SK-N-SH (cell line): ENCODE results near the gene RASA4B. TPM values are rescaled to one million over a fixed set of nuclear protein-coding genes. Genes with fewer than 3 reads are reported as not detected.

ENCODE experiments used
- CTCF ChIA-PET: fragments of 300-600, 350-600 bp; formaldehyde crosslinking; extraction: SDS; loops from one replicate; lab custom pipeline; 2021; lab: Yijun Ruan, JAX
- POLR2A ChIA-PET: fragments of 350-600 bp; sonication (Branson Sonifier 250); formaldehyde crosslinking; extraction: SDS; loops from one replicate; lab custom pipeline; 2020; ENCODE audit warnings: antibody characterized with exemption, inconsistent platforms; lab: Yijun Ruan, JAX
- DNase-seq: peaks from one replicate; pipeline ENCODE4 v3.0.0; 2012
- H2AFZ ChIP-seq: fragments of 200-600 bp; sonication (generic); 2 replicates; pipeline ENCODE4 v1.8.1; 2016; ENCODE audit warnings: antibody characterized with exemption, mild to moderate bottlenecking, low read depth
- H3F3A ChIP-seq: fragments of 200-600 bp; sonication (generic); replicated peaks from 2 replicates; pipeline ENCODE3; 2016; ENCODE audit warnings: antibody characterized with exemption, mild to moderate bottlenecking; ENCODE audit not compliant: insufficient read depth
- H3K27ac ChIP-seq, 2 experiments: fragments of 200-500 bp in 1 of 2; fragments of 200-600 bp in 1 of 2; sonication (Bioruptor generic) in 1 of 2; sonication (generic), shearing (Covaris generic) in 1 of 2; 2 replicates each; pipeline versions ENCODE4 v1.5.1 to v1.6.1; 2014 to 2016; ENCODE audit warnings: low read depth in 2 of 2, inconsistent platforms in 1 of 2, low read length in 1 of 2, mild to moderate bottlenecking in 1 of 2, mixed read lengths in 1 of 2
- H3K27me3 ChIP-seq: fragments of 200-600 bp; sonication (generic), shearing (Covaris generic); 2 replicates; pipeline ENCODE4 v1.6.1; 2016; ENCODE audit warnings: mixed run types; ENCODE audit not compliant: insufficient read depth
- H3K36me3 ChIP-seq, 2 experiments: fragments of 200-500 bp in 1 of 2; fragments of 200-600 bp in 1 of 2; sonication (Bioruptor generic) in 1 of 2; sonication (generic) in 1 of 2; replicated peaks in 1 of 2; 2 replicates each; pipeline versions ENCODE3 to v1.5.1; 2014 to 2016; ENCODE audit warnings: low read length in 1 of 2, mild to moderate bottlenecking in 1 of 2; ENCODE audit not compliant: insufficient read depth in 2 of 2, control insufficient read depth in 1 of 2
- H3K4me1 ChIP-seq, 2 experiments: fragments of 200-500 bp in 1 of 2; fragments of 200-600 bp in 1 of 2; sonication (Bioruptor generic) in 1 of 2; sonication (generic), shearing (Covaris generic) in 1 of 2; 2 replicates each; pipeline versions ENCODE4 v1.5.1 to v1.6.1; 2014 to 2016; ENCODE audit warnings: low read depth in 1 of 2, low read length in 1 of 2, mixed run types in 1 of 2; ENCODE audit not compliant: insufficient read depth in 2 of 2, control insufficient read depth in 1 of 2
- H3K4me2 ChIP-seq: fragments of 200-600 bp; sonication (generic), shearing (Covaris generic); 2 replicates; pipeline ENCODE4 v1.6.1; 2017; ENCODE audit warnings: mixed run types
- H3K4me3 ChIP-seq, 2 experiments: fragments of 200-500 bp in 1 of 2; fragments of 200-600 bp in 1 of 2; sonication (Bioruptor generic) in 1 of 2; sonication (generic), shearing (Covaris generic) in 1 of 2; 2 replicates each; pipeline versions ENCODE4 v1.5.1 to v1.8.1; 2014 to 2016; ENCODE audit warnings: low read depth in 2 of 2, inconsistent platforms in 1 of 2, low read length in 1 of 2, mild to moderate bottlenecking in 1 of 2, mixed read lengths in 1 of 2, moderate library complexity in 1 of 2
- H3K79me2 ChIP-seq: fragments of 200-600 bp; sonication (generic); 2 replicates; pipeline ENCODE4 v1.8.1; 2017; ENCODE audit warnings: mild to moderate bottlenecking; ENCODE audit not compliant: insufficient read depth
- H3K9ac ChIP-seq: fragments of 200-600 bp; sonication (generic); 2 replicates; pipeline ENCODE4 v1.6.1; 2017; ENCODE audit warnings: mixed run types
- H3K9me2 ChIP-seq: fragments of 200-600 bp; sonication (generic); 2 replicates; pipeline ENCODE4 v1.6.1; 2017; ENCODE audit warnings: mixed run types
- H3K9me3 ChIP-seq: fragments of 200-600 bp; sonication (generic); 2 replicates; pipeline ENCODE4 v1.6.1; 2017; ENCODE audit warnings: mixed run types, mild to moderate bottlenecking, moderate library complexity
- H4K20me1 ChIP-seq: fragments of 200-600 bp; sonication (generic); 2 replicates; pipeline ENCODE4 v1.6.1; 2017; ENCODE audit warnings: mild to moderate bottlenecking, mixed run types; ENCODE audit not compliant: insufficient read depth
- CHD2 ChIP-seq: fragments of 150-350 bp; IDR thresholded peaks from 2 replicates; pipeline ENCODE4 v1.6.1; 2018; ENCODE audit warnings: low read length; ENCODE audit not compliant: partially characterized antibody
- ELF1 ChIP-seq: IDR thresholded peaks from 2 replicates; pipeline ENCODE4 v1.4.0; 2012
- EP300 ChIP-seq, 2 experiments: IDR thresholded peaks; 2 replicates each; pipeline versions ENCODE4 v1.4.0 to v1.6.1; 2012; ENCODE audit warnings: borderline replicate concordance in 1 of 2, low read depth in 1 of 2, low read length in 1 of 2
- FOXM1 ChIP-seq: IDR thresholded peaks from 2 replicates; pipeline ENCODE4 v1.4.0; 2012; ENCODE audit warnings: low read depth, mild to moderate bottlenecking
- GATA2 ChIP-seq: sonication (generic); formaldehyde crosslinking; IDR thresholded peaks from 2 replicates; pipeline ENCODE4 v1.5.0; 2020; ENCODE audit warnings: mild to moderate bottlenecking, missing genetic modification reagents
- MXI1 ChIP-seq: IDR thresholded peaks from 2 replicates; pipeline ENCODE4 v1.6.1; 2012; ENCODE audit warnings: mild to moderate bottlenecking, low read depth, low read length, improper control_type of control experiment
- NFIC ChIP-seq: IDR thresholded peaks from 2 replicates; pipeline ENCODE4 v1.4.0; 2012; ENCODE audit warnings: borderline replicate concordance
- NRF1 ChIP-seq: IDR thresholded peaks from 2 replicates; pipeline ENCODE4 v1.6.1; 2012; ENCODE audit warnings: low read depth, mild to moderate bottlenecking, low read length
- PBX3 ChIP-seq: IDR thresholded peaks from 2 replicates; pipeline ENCODE4; 2012
- POLR2AphosphoS5 ChIP-seq: IDR thresholded peaks from 2 replicates; pipeline ENCODE4 v1.6.1; 2012; ENCODE audit warnings: low read depth, low read length
- RFX5 ChIP-seq: IDR thresholded peaks from 2 replicates; pipeline ENCODE4 v1.6.1; 2012; ENCODE audit warnings: mild to moderate bottlenecking, improper control_type of control experiment, low read length
- RXRA ChIP-seq: IDR thresholded peaks from 2 replicates; pipeline ENCODE4 v1.4.0; 2012; ENCODE audit warnings: low read depth, mild to moderate bottlenecking, borderline replicate concordance
- TCF12 ChIP-seq: IDR thresholded peaks from 2 replicates; pipeline ENCODE4 v1.4.0; 2012
- YY1 ChIP-seq: IDR thresholded peaks from 2 replicates; pipeline ENCODE4 v1.4.0; 2012; ENCODE audit warnings: low read depth, mild to moderate bottlenecking
- WGBS: methylation state at CpG from one replicate; pipeline ENCODE4 v1.1.6; 2017; ENCODE audit warnings: low lambda C conversion rate; 5-methylcytosine and 5-hydroxymethylcytosine counted together
- polyA plus RNA-seq, 3 experiments: library from polyadenylated mRNA; depleted of rRNA; stranded (reverse); fragments of >200 nt; gene quantifications; 2 replicates each; pipeline ENCODE4 v1.2.3, GENCODE V29; 2012
- TF ChIP-seq, protein P1 (sequence below): fragments of 150-350 bp; IDR thresholded peaks from 2 replicates; pipeline ENCODE4 v1.6.1; 2017; ENCODE audit warnings: antibody characterized with exemption, low read length, low read depth, borderline replicate concordance
- TF ChIP-seq, protein P2 (sequence below): IDR thresholded peaks from 2 replicates; pipeline ENCODE4 v1.4.0; 2012; ENCODE audit warnings: low read depth, borderline replicate concordance

RASA4B gene
- polyA plus RNA-seq, 1 of the 3 experiments (the other 2 are of a cell fraction) = 19.5 TPM

- TF ChIP-seq RXRA (no peak), TCF12 (no peak), RFX5 (no peak), ELF1 (no peak), NRF1 (no peak), NFIC (no peak), MXI1 (no peak), PBX3 (no peak), YY1 (no peak), FOXM1 (no peak)
- TF ChIP-seq, protein P1, sequence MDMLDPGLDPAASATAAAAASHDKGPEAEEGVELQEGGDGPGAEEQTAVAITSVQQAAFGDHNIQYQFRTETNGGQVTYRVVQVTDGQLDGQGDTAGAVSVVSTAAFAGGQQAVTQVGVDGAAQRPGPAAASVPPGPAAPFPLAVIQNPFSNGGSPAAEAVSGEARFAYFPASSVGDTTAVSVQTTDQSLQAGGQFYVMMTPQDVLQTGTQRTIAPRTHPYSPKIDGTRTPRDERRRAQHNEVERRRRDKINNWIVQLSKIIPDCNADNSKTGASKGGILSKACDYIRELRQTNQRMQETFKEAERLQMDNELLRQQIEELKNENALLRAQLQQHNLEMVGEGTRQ = no peak
- TF ChIP-seq, all 33 proteins: peak for 0
- no peaks in the 10 kb centered on the region for H4K20me1 ChIP-seq
- H3K4me2 ChIP-seq = no peak overlapping the region
- no peaks in the 10 kb centered on the region; the same call in 1 of the 2 replicates for H3K79me2 ChIP-seq
- no peak overlapping the region for H3K4me3 ChIP-seq
- ChIA-PET POLR2A (no interaction called here), CTCF (interaction anchor here (0.9 to 1.0 kb wide), 2 partner anchors 9 to 35 kb away, joined by 3 read pairs; no protein-coding TSS in a partner anchor)
- H3K9me3 ChIP-seq = no peaks in the 10 kb centered on the region
- no peak overlapping the region for H2AFZ ChIP-seq
- H3K9me2 ChIP-seq = no peaks in the 10 kb centered on the region
- WGBS = 91% methylated on average over 11 of the region's 14 CpGs
- H3K9ac ChIP-seq = no peak overlapping the region
- no peaks in the 10 kb centered on the region for H3K27me3 ChIP-seq
- peaks cover 10% of the 10 kb centered on the region for H3F3A ChIP-seq
- H3K36me3 ChIP-seq = peaks cover 20 to 37% of the 10 kb centered on the region in 2 experiments
- no peak for DNase-seq
- H3K27ac ChIP-seq = no peak overlapping the region
- H3K4me1 ChIP-seq = peaks cover 0 to 10% of the 10 kb centered on the region in 2 experiments; a peak in 1 of 4 replicates
These were observed 70.3 kb downstream of the RASA4B start for GRCh38 chr7:102447311-102447710.

- H3K9me3 ChIP-seq = no peaks in the 10 kb centered on the region
- H3K36me3 ChIP-seq = peaks cover 20 to 44% of the 10 kb centered on the region in 2 experiments
- H2AFZ ChIP-seq = no peak overlapping the region
- H3K79me2 ChIP-seq = peaks cover 6% of the 10 kb centered on the region
- H3K4me3 ChIP-seq = no peak overlapping the region
- no peaks in the 10 kb centered on the region for H4K20me1 ChIP-seq
- ChIA-PET CTCF (interaction anchor here (0.6 to 0.7 kb wide), 2 partner anchors 21 to 134 kb away, joined by 3 read pairs; no protein-coding TSS in a partner anchor), POLR2A (no interaction called here)
- H3K27ac ChIP-seq = no peak overlapping the region
- peak; percentile 16 for DNase-seq
- TF ChIP-seq CHD2 (no peak), POLR2AphosphoS5 (no peak), YY1 (no peak), GATA2 (CRISPR knock-in tag) (no peak), EP300 (IDR thresholded peaks at IDR 0.05; ENCODE audit: borderline replicate concordance in 1 of 2, low read depth in 1 of 2, low read length in 1 of 2) (no peak), NRF1 (no peak)
- TF ChIP-seq, protein P2, sequence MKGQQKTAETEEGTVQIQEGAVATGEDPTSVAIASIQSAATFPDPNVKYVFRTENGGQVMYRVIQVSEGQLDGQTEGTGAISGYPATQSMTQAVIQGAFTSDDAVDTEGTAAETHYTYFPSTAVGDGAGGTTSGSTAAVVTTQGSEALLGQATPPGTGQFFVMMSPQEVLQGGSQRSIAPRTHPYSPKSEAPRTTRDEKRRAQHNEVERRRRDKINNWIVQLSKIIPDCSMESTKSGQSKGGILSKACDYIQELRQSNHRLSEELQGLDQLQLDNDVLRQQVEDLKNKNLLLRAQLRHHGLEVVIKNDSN = no peak
- no peak overlapping the region for H3K4me2 ChIP-seq
- no peaks in the 10 kb centered on the region for H3K9me2 ChIP-seq
- no peaks in the 10 kb centered on the region for H3K27me3 ChIP-seq
- peaks cover 0 to 10% of the 10 kb centered on the region in 2 experiments; a peak in 1 of 4 replicates for H3K4me1 ChIP-seq
- H3F3A ChIP-seq = peaks cover 10% of the 10 kb centered on the region
- H3K9ac ChIP-seq = no peak overlapping the region
- WGBS = 94% methylated on average over 36 of the region's 41 CpGs
These were observed 71.0 kb downstream of the RASA4B start for GRCh38 chr7:102446387-102447156.
